ENCODE data around the gene SLC8A3. TPM values are rescaled to one million over a fixed set of nuclear protein-coding genes. Genes with fewer than 3 reads are reported as not detected.

The SLC8A3 gene
- total RNA-seq, 1 experiment from 2014 or later = not detected

DNA sequence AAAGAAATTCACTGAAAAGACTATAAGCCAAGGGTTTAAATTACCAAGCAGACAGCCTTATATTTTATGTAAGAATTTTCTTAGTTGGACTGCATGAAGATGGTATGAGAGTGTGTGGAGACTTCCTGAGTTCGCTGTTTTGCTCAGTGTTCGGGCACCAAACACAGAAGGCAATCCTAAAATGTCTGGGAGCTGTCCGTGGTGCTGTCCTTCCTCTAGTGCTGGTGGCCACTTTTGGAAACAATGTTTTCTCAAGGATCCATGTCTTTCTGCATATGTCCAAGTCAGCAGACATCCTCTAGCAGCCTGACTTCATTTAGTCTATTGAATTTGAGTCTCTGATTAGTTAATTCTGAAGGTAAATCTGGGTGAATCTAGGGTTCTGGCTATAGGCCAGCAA, 135.8 kb downstream of the SLC8A3 start:
- H3K27ac ChIP-seq (ENCODE audit: low read depth, low read length) = no peak overlapping the region
- no peaks in the 10 kb centered on the region for H3K9me2 ChIP-seq (ENCODE audit: insufficient read depth)
- no peaks in the 10 kb centered on the region for H3K36me3 ChIP-seq (ENCODE audit: control insufficient read depth in 1 of 2, insufficient read depth in 2 of 2, low read length in 2 of 2)
- POLR2A ChIA-PET = no interaction called here
- ATAC-seq (no peak), DNase-seq (ENCODE audit: low read depth, low spot score) (no peak)
- H3K4me1 ChIP-seq (ENCODE audit: control insufficient read depth in 1 of 2, insufficient read depth in 2 of 2, low read length in 2 of 2) = no peaks in the 10 kb centered on the region
- no peaks in the 10 kb centered on the region for H3K9me3 ChIP-seq (ENCODE audit: control insufficient read depth in 1 of 2, insufficient read depth in 1 of 2, low read depth in 1 of 2, low read length in 2 of 2)
- no peaks in the 10 kb centered on the region for H3K79me2 ChIP-seq (ENCODE audit: insufficient read depth, low read length)
- intact Hi-C loops (cut with micrococcal nuclease) = no loop called here
- no peaks in the 10 kb centered on the region for H4K20me1 ChIP-seq (ENCODE audit: insufficient read depth)
- BruUV-seq (replicated peaks) = no TSS peak
- H3K27me3 ChIP-seq (ENCODE audit: insufficient read depth, low read length) = peaks cover 18% of the 10 kb centered on the region; the same call in 1 of the 2 replicates
- H3K4me3 ChIP-seq (replicated peaks in 1 of 2; ENCODE audit: low read depth in 1 of 2, low read length in 2 of 2) = no peak overlapping the region
- H2AFZ ChIP-seq (ENCODE audit: low read depth, low read length, poor library complexity, severe bottlenecking) = no peak overlapping the region
- CTCF ChIA-PET = no interaction called here
- TF ChIP-seq CBX3 (IDR thresholded peaks at IDR 0.05; ENCODE audit: low read depth) = no peak
- TF ChIP-seq, protein P1, sequence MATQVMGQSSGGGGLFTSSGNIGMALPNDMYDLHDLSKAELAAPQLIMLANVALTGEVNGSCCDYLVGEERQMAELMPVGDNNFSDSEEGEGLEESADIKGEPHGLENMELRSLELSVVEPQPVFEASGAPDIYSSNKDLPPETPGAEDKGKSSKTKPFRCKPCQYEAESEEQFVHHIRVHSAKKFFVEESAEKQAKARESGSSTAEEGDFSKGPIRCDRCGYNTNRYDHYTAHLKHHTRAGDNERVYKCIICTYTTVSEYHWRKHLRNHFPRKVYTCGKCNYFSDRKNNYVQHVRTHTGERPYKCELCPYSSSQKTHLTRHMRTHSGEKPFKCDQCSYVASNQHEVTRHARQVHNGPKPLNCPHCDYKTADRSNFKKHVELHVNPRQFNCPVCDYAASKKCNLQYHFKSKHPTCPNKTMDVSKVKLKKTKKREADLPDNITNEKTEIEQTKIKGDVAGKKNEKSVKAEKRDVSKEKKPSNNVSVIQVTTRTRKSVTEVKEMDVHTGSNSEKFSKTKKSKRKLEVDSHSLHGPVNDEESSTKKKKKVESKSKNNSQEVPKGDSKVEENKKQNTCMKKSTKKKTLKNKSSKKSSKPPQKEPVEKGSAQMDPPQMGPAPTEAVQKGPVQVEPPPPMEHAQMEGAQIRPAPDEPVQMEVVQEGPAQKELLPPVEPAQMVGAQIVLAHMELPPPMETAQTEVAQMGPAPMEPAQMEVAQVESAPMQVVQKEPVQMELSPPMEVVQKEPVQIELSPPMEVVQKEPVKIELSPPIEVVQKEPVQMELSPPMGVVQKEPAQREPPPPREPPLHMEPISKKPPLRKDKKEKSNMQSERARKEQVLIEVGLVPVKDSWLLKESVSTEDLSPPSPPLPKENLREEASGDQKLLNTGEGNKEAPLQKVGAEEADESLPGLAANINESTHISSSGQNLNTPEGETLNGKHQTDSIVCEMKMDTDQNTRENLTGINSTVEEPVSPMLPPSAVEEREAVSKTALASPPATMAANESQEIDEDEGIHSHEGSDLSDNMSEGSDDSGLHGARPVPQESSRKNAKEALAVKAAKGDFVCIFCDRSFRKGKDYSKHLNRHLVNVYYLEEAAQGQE (IDR thresholded peaks at IDR 0.05; ENCODE audit: low read depth) = peak; percentile 89
- no peak overlapping the region for H3K4me2 ChIP-seq (ENCODE audit: low read length)
- RAD21 ChIA-PET (ENCODE audit: low non-redundant PET in 1 of 2, low total read pairs in 2 of 2, uncharacterized antibody in 2 of 2, unreplicated experiment in 2 of 2) = no interaction called here
- H3K9ac ChIP-seq (ENCODE audit: low read length) = no peak overlapping the region

DNA sequence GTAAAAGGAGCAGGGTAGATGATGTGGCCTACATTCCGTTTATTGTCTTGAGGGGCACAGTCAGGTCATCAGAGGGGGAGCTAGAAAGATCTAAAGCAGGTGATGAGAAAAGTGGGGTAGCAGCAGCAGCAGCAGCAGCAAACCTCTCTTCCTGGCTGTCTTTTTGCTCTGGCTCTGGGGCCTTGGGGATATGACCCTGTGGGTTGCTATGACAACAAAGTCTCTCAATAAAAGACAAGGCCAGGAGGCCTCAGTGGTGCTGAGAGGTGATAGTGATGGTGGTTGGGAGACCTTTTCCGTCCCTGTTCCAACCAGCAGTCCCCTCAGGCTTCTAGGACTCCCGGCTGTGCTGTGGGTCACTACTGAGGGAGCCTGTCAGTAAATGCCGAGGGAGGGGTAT, 138.6 kb downstream of the SLC8A3 start:
- no peak for ATAC-seq
- no peak overlapping the region for H3K27ac ChIP-seq (ENCODE audit: low read depth, low read length)
- ChIA-PET CTCF (no interaction called here), RAD21 (ENCODE audit: low non-redundant PET in 1 of 2, low total read pairs in 2 of 2, uncharacterized antibody in 2 of 2, unreplicated experiment in 2 of 2) (no interaction called here), POLR2A (no interaction called here)
- no peak overlapping the region for H2AFZ ChIP-seq (ENCODE audit: low read depth, low read length, poor library complexity, severe bottlenecking)
- intact Hi-C loops (cut with micrococcal nuclease) = no loop called here
- no peak overlapping the region for H3K4me3 ChIP-seq (replicated peaks in 1 of 2; ENCODE audit: low read depth in 1 of 2, low read length in 2 of 2)
- H3K9ac ChIP-seq (ENCODE audit: low read length) = no peak overlapping the region
- no TSS peak for BruUV-seq (replicated peaks)
- H3K9me2 ChIP-seq (ENCODE audit: insufficient read depth) = no peaks in the 10 kb centered on the region
- no peaks in the 10 kb centered on the region for H3K36me3 ChIP-seq (ENCODE audit: control insufficient read depth in 1 of 2, insufficient read depth in 2 of 2, low read length in 2 of 2)
- no peak for DNase-seq (ENCODE audit: low read depth, low spot score)
- 0 out of 2 replicates have a peak, but pooled peaks cover 6% of the 10 kb centered on the region for H3K27me3 ChIP-seq (ENCODE audit: insufficient read depth, low read length)
- H3K4me1 ChIP-seq (ENCODE audit: control insufficient read depth in 1 of 2, insufficient read depth in 2 of 2, low read length in 2 of 2) = peaks cover 0 to 7% of the 10 kb centered on the region in 2 experiments; a peak in 1 of 4 replicates
- H3K79me2 ChIP-seq (ENCODE audit: insufficient read depth, low read length) = no peaks in the 10 kb centered on the region
- H3K9me3 ChIP-seq (ENCODE audit: control insufficient read depth in 1 of 2, insufficient read depth in 1 of 2, low read depth in 1 of 2, low read length in 2 of 2) = no peaks in the 10 kb centered on the region
- no peaks in the 10 kb centered on the region for H4K20me1 ChIP-seq (ENCODE audit: insufficient read depth)
- H3K4me2 ChIP-seq (ENCODE audit: low read length) = no peak overlapping the region
- TF ChIP-seq SP1 (IDR thresholded peaks at IDR 0.05; ENCODE audit: low read depth) (no peak), EZH2phosphoT487 (IDR thresholded peaks at IDR 0.05; ENCODE audit: borderline replicate concordance) (no peak), POLR2A (IDR thresholded peaks at IDR 0.05; ENCODE audit: borderline replicate concordance, extremely low read depth, insufficient read depth, insufficient read length) (no peak), ZNF274 (IDR thresholded peaks at IDR 0.05; ENCODE audit: low read depth, low read length) (no peak), SRF (IDR thresholded peaks at IDR 0.05; ENCODE audit: low read depth) (no peak), FOSL1 (IDR thresholded peaks at IDR 0.05; ENCODE audit: low read depth) (no peak), POLR2AphosphoS5 (IDR thresholded peaks at IDR 0.05; ENCODE audit: low read depth, low read length) (no peak), YY1 (IDR thresholded peaks at IDR 0.05; ENCODE audit: extremely low read depth, insufficient replicate concordance, low read depth, low read length) (no peak), ZFX (IDR thresholded peaks at IDR 0.05) (no peak), SIN3A (IDR thresholded peaks at IDR 0.05; ENCODE audit: low read depth) (no peak), TCF7L2 (IDR thresholded peaks at IDR 0.05; ENCODE audit: borderline replicate concordance, extremely low read depth, insufficient read depth, insufficient read length) (no peak), EGR1 (IDR thresholded peaks at IDR 0.05; ENCODE audit: low read depth) (no peak)
- TF ChIP-seq, protein P1 (IDR thresholded peaks at IDR 0.05; ENCODE audit: low read depth) = no peak
